Stromal cell of bone marrow (primary cell): Measurements from ENCODE around the gene HIRA.

Experiments used
- DNase-seq: peaks from one replicate; pipeline ENCODE4 v3.0.0-alpha.2; 2012; ENCODE audit warnings: low read depth

HIRA gene

GRCh38 chr22:19357270-19358105 lies 74.0 kb downstream of the HIRA start:
- no peak for DNase-seq

GRCh38 chr22:19356708-19357269 lies 74.7 kb downstream of the HIRA start:
- DNase-seq: no peak

GRCh38 chr22:19355413-19356157 lies 75.9 kb downstream of the HIRA start:
- DNase-seq: no peak

- DNase-seq: no peak
These were observed 77.3 kb downstream of the HIRA start for GRCh38 chr22:19354201-19354600.

- no peak for DNase-seq
These were observed 78.0 kb downstream of the HIRA start for GRCh38 chr22:19353363-19354131.

GRCh38 chr22:19352766-19353165 lies 78.8 kb downstream of the HIRA start:
- no peak for DNase-seq

GRCh38 chr22:19352217-19352616 lies 79.3 kb downstream of the HIRA start:
- no peak for DNase-seq

GRCh38 chr22:19351604-19352003 lies 79.9 kb downstream of the HIRA start:
- no peak for DNase-seq

GRCh38 chr22:19350947-19351346 lies 80.6 kb downstream of the HIRA start:
- no peak for DNase-seq

- no peak for DNase-seq
These were observed 81.1 kb downstream of the HIRA start for GRCh38 chr22:19350476-19350859.

- DNase-seq: no peak
These were observed 81.6 kb downstream of the HIRA start for GRCh38 chr22:19349778-19350475.

GRCh38 chr22:19346677-19347265 lies 84.8 kb downstream of the HIRA start:
- DNase-seq: no peak

- no peak for DNase-seq
These were observed 87.1 kb downstream of the HIRA start for GRCh38 chr22:19344420-19344819.

- DNase-seq: no peak
These were observed 88.1 kb downstream of the HIRA start for GRCh38 chr22:19343470-19343869.

GRCh38 chr22:19341500-19341899 lies 90.0 kb downstream of the HIRA start:
- no peak for DNase-seq

GRCh38 chr22:19337137-19337536 lies 94.4 kb downstream of the HIRA start:
- no peak for DNase-seq

- no peak for DNase-seq
These were observed 95.1 kb downstream of the HIRA start for GRCh38 chr22:19336133-19337075.

GRCh38 chr22:19331975-19332374 lies 99.6 kb downstream of the HIRA start:
- no peak for DNase-seq

- DNase-seq: no peak
These were observed 100.1 kb downstream of the HIRA start for GRCh38 chr22:19331474-19331873.

GRCh38 chr22:19330865-19331418 lies 100.6 kb downstream of the HIRA start:
- no peak for DNase-seq
